GM18858 (cell line): ENCODE data around the gene DCX.
"Not testable (repeated sequence)": the region's sequence is repeated elsewhere in the genome, so short reads cannot be mapped to it uniquely, and the experiment has no call there.

Experiments
- ATAC-seq: cut with Tn5 transposase; IDR thresholded peaks from one replicate; pipeline ENCODE4 v1.9.1; 2021; ENCODE audit not compliant: unreplicated experiment

The DCX gene

GRCh38 chrX:111375747-111376146 is 36.2 kb downstream of the DCX start:
- no peak for ATAC-seq

DNA sequence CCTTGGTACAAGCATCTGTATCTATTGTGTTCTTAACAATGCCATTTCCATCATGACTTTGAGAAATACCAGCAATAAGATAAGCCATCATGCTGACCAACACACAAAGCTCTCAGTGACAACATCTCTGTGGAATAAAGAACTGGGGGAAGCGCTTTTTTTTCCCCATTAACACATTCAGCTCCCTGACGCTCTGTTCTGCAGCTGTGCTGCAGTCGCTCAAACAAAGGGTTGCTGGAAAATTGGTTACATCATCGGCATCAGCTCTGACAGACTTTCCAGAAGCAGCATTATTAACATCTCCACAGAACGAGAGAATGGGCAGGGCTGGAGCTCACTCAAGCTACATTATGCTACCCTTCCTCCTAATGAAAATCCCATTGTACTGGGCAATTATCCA is 39.9 kb downstream of the DCX start:
- ATAC-seq, result no peak

DNA sequence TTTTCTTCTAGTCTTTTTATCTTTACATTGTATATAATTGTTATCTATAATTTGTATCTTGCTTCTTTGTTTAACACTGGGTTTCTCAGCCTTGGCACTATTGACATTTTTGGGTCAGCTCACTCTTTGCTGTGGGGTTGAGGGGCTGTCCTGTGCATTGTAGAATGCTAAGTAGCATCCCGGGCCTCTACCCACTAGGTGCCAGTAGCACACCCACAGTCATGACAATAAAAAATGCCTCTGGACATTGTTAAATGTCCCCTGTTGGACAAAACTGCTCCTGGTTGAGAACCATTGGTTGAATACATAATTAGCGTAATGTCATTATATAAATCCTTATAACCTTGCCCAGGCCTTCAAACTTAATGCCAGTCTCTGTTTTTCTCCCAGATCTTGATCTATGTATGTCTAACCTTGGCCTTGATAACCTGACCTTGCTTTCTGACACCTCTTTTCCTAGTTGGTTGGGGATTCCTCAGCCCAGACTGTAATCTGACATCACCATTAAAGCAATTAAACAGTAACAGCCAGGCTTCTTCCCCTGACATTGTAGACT is 46.1 kb downstream of the DCX start:
- no peak for ATAC-seq

DNA sequence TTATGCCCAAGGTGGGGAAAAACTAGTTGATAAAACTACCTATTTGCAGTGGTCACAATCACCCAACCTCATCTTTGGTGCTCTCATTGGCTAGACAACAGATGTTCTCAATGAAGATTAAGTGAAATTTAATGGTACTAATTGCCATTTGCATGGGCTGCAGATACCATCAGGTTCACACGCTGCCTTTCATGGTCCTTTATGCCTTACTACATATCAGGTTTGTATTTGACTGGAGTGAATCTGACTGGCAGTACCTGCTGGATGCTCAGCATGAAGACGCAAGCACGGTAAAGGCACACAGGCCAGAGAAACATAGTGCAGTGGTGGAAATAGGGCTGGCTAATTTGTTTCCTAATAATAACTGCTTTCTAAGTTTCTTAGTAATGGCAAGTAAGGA is 48.3 kb downstream of the DCX start:
- no peak for ATAC-seq

GRCh38 chrX:111361751-111362150 is 50.2 kb downstream of the DCX start:
- no peak for ATAC-seq

DNA sequence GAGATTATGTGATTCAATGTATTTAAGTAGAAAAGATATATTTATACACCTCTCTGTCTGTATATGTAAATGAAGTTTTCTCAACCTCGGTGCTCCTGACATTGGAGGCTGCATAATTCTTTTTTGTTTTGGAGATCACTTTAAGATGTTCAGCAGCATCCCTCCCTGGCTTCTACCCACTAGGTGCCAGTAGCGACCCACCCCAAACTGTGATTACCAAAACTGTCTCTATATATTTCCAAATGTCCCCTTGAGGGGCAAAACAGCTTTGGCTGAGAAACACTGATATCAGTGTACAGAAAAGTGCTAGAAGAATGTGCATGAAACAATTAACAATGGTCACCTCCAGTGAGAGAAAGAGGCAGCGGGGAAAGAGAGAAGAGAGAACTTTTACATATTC is 51.2 kb downstream of the DCX start:
- ATAC-seq, result no peak

- ATAC-seq, result no peak
Observed at GRCh38 chrX:111355523-111356115, 56.4 kb downstream of the DCX start.

GRCh38 chrX:111354496-111354895 is 57.5 kb downstream of the DCX start:
- no peak for ATAC-seq

GRCh38 chrX:111353793-111354192 is 58.2 kb downstream of the DCX start:
- no peak for ATAC-seq

DNA sequence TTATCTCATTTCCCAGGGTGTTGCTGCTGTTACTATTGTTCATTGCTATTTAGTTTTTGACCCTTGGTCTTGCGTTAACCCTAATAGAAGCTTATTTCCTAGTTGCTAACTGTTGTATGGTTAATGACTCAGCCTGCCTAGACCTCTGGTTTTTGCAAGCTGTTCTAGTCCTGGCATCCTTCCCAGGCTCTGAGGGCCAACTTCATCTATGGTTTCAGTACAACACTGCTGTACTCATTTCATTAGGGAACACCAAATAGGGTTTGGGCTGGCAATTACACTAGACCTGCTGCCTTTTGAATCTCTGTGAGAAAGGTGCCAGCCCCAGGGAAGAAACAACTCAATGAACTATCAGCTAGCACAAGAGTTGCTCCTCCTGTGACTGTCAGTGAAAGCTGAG is 59.6 kb downstream of the DCX start:
- no peak for ATAC-seq

GRCh38 chrX:111349934-111350333 is 62.1 kb downstream of the DCX start:
- no peak for ATAC-seq

- no peak for ATAC-seq
Observed at GRCh38 chrX:111349101-111349500, 62.9 kb downstream of the DCX start.

GRCh38 chrX:111348429-111348828 is 63.6 kb downstream of the DCX start:
- no peak for ATAC-seq

DNA sequence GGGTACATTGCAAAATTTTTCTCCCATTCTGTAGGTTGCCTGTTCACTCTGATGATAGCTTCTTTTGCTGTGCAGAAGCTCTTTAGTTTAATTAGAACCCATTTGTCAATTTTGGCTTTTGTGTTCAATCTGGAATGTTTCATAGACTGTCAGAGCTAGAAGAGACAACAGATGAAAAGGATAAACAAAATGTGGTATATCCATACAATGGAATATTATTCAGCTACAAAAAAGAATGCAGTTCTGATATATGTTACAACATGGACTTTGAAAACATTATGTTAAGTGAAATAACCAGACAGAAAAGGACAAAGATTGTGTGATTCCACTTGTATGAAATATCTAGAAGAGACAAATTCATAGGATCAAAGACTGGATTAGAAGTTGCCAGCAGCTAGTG is 65.8 kb downstream of the DCX start:
- ATAC-seq, result not testable (repeated sequence)

GRCh38 chrX:111340054-111340453 is 71.9 kb downstream of the DCX start:
- no peak for ATAC-seq

- no peak for ATAC-seq
Observed at GRCh38 chrX:111339212-111339611, 72.8 kb downstream of the DCX start.

DNA sequence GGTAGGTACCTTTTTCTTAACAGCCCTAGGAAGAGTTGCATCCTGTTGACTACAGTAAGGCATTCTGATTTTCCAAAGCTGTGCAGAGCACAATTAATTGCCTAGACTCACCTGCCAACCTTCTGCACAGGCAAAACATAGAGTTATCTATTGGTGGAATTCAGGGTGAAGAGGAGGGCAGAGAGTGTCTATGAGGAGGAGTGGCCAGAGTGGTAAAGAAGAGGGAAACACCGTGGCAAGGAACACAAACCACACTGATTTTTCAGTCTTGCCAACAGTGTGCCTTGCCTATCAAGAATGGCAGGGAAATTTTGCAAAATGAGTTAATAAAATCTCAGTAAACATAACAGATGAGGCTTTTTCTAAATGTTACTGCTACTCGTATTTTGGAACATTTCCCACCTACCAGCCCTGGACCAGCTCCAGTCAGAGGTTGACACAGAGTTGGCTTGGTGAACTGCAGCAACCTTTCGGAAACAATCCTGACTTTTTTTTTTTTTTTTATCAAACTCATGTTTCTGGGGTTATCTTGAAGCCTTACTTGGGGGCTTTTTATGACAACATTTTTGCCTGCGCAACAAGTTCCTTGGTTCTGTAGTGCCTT is 73.8 kb downstream of the DCX start:
- ATAC-seq, result no peak

DNA sequence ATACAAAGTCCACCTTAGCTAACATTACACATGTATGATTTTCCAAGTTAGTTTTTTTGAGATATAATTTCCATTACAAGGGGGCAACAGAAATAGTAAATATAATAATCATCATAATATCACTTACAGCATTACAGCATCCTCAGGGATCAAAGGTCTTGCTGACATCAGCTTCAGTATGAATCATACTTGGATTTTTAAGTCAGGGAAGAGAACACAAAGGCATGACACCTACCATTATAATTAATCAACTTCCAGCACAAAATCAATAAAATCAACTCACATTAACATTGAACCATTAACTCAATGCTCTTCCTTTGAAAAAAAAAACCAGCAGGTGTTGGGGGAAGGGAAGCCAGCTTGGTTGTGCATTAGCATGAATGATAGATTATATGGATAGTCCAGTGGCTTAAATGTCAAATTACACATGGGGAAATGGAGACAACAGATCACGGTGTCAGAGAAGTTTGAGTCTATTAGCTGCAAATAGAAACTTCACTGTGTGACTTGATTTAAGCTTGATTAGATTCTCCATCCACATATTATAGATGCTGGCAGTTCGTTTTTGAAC is 74.8 kb downstream of the DCX start:
- ATAC-seq, result no peak

- no peak for ATAC-seq
Observed at GRCh38 chrX:111336141-111336540, 75.9 kb downstream of the DCX start.

GRCh38 chrX:111329370-111329769 is 82.6 kb downstream of the DCX start:
- ATAC-seq, result no peak

GRCh38 chrX:111328858-111329257 is 83.1 kb downstream of the DCX start:
- ATAC-seq, result no peak

DNA sequence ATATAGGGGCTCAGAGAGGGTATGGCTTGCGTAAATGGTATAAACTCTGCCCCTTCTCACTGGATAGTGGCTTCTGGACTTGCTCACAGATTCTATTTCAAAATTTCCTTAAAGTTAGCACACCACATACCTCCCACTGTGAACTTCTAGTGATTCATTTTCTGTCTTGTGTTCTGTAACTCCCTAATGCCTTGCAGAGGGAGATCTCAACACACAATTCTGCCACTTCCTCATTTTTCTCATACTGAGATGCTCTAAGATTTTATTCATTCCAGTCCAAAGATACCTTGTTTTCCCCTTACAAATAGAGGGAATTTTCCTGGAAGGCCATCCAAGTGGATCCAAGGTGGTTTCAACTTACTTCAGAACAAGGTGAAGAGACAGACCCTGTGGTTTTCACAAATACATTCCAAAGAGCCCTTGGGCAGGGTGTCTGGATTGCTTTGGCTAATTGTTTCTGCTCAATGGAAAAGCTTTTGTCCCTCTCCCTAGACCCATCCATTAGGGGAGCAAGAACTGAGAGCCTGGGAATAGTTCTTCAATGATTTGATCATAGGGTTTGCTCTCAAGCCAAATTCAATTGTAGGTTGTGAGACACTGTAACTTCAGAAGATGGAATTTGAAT is 89.6 kb downstream of the DCX start:
- ATAC-seq, result no peak
